Neural cell (in vitro differentiated cells): ENCODE results near the gene PEAK1.

Experiments used
- EZH2 ChIP-seq: fragments of 200-600, 300-800 bp; shearing (Covaris generic), sonication (generic); IDR thresholded peaks from 2 replicates; pipeline ENCODE4 v1.6.1; 2014; ENCODE audit warnings: antibody characterized with exemption, low read length, borderline replicate concordance, mild to moderate bottlenecking; ENCODE audit not compliant: insufficient read depth, poor library complexity, severe bottlenecking
- MXI1 ChIP-seq: fragments of 450-650 bp; conservative IDR thresholded peaks from 2 replicates; pipeline ENCODE4 v1.6.1; 2014; ENCODE audit warnings: antibody characterized with exemption, mild to moderate bottlenecking; ENCODE audit not compliant: poor library complexity, severe bottlenecking
- POLR2AphosphoS5 ChIP-seq: IDR thresholded peaks from 2 replicates; pipeline ENCODE4 v1.6.1; 2012
- RAD21 ChIP-seq: fragments of 450-650 bp; conservative IDR thresholded peaks from 2 replicates; pipeline ENCODE4 v1.6.1; 2014; ENCODE audit warnings: antibody characterized with exemption, mild to moderate bottlenecking, moderate library complexity
- TF ChIP-seq, protein P1 (sequence below): fragments of 450-650 bp; IDR thresholded peaks from 2 replicates; pipeline ENCODE4 v1.5.1; 2014; ENCODE audit warnings: antibody characterized with exemption, mild to moderate bottlenecking, moderate library complexity; ENCODE audit not compliant: poor library complexity, severe bottlenecking

DNA sequence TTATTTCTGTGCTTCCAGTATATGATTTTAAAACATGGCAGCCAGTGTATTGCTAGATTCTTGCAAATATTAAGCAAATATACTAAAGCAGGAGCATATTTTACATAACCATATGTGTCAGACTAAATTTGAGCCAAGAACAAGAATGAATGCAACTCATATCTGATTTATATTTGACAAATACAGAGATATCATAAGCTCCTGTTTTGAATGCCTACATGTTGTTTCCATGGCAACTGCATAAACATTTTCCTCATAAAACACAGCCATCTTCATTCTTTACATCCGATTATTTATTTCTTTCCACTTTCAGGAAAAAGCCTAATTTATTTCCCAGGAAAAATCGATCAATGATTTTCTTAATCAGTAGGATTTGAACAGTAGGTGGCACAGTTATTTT, 176.8 kb downstream of the PEAK1 start:
- TF ChIP-seq, protein P1, sequence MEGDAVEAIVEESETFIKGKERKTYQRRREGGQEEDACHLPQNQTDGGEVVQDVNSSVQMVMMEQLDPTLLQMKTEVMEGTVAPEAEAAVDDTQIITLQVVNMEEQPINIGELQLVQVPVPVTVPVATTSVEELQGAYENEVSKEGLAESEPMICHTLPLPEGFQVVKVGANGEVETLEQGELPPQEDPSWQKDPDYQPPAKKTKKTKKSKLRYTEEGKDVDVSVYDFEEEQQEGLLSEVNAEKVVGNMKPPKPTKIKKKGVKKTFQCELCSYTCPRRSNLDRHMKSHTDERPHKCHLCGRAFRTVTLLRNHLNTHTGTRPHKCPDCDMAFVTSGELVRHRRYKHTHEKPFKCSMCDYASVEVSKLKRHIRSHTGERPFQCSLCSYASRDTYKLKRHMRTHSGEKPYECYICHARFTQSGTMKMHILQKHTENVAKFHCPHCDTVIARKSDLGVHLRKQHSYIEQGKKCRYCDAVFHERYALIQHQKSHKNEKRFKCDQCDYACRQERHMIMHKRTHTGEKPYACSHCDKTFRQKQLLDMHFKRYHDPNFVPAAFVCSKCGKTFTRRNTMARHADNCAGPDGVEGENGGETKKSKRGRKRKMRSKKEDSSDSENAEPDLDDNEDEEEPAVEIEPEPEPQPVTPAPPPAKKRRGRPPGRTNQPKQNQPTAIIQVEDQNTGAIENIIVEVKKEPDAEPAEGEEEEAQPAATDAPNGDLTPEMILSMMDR, result peak; percentile 20
- TF ChIP-seq POLR2AphosphoS5 (no peak), RAD21 (no peak), EZH2 (no peak), MXI1 (no peak)
